H1 (cell line): Measurements from ENCODE around the gene TAS2R50. TPM values are rescaled to one million over a fixed set of nuclear protein-coding genes. Genes with fewer than 3 reads are reported as not detected.

Source experiments
- CTCF ChIA-PET: fragments of 300-600 bp; sonication (Branson Sonifier 250); formaldehyde crosslinking; loops from one replicate; lab custom pipeline; 2021; ENCODE audit not compliant: partially characterized antibody; lab: Charles Lee
- POLR2A ChIA-PET: fragments of 300-600 bp; sonication (Branson Sonifier 250); formaldehyde crosslinking; loops from one replicate; lab custom pipeline; 2021; ENCODE audit warnings: inconsistent platforms; ENCODE audit not compliant: partially characterized antibody; lab: Charles Lee
- DNase-seq, 2 experiments: peaks; one replicate each; pipeline versions ENCODE4 v3.0.0 to v3.0.0-alpha.2; 2010 to 2022; ENCODE audit warnings: low spot score in 2 of 2, low read depth in 1 of 2, mixed read lengths in 1 of 2
- FAIRE-seq: peaks from 2 replicates; lab custom pipeline; 2011; peaks lifted over from hg19 to GRCh38; lab: Jason Lieb, UNC
- H2AFZ ChIP-seq: 2 replicates; pipeline ENCODE4 v1.8.1; 2012; ENCODE audit warnings: low read length, inconsistent platforms
- H2AK5ac ChIP-seq: 2 replicates; pipeline ENCODE4 v1.6.1; 2013; ENCODE audit warnings: low read depth, low read length
- H2BK120ac ChIP-seq: replicated peaks from 2 replicates; pipeline ENCODE3; 2013; ENCODE audit warnings: low read depth, low read length, inconsistent platforms
- H2BK12ac ChIP-seq: 2 replicates; pipeline ENCODE4 v1.6.1; 2013; ENCODE audit warnings: low read depth, low read length
- H2BK15ac ChIP-seq: 2 replicates; pipeline ENCODE4 v1.6.1; 2013; ENCODE audit warnings: low read length
- H2BK20ac ChIP-seq: 2 replicates; pipeline ENCODE4 v1.6.1; 2013; ENCODE audit warnings: low read length
- H2BK5ac ChIP-seq: 2 replicates; pipeline ENCODE4 v1.6.1; 2013; ENCODE audit warnings: low read depth, low read length
- H3K14ac ChIP-seq: 2 replicates; pipeline ENCODE4 v1.6.1; 2013; ENCODE audit warnings: inconsistent platforms; ENCODE audit not compliant: insufficient read length
- H3K18ac ChIP-seq: 2 replicates; pipeline ENCODE4 v1.6.1; 2013; ENCODE audit warnings: low read length; ENCODE audit errors: extremely low read depth
- H3K23ac ChIP-seq: 2 replicates; pipeline ENCODE4 v1.6.1; 2013; ENCODE audit warnings: inconsistent platforms; ENCODE audit not compliant: insufficient read length
- H3K23me2 ChIP-seq: 2 replicates; pipeline ENCODE4 v1.6.1; 2013; ENCODE audit warnings: low read depth, low read length
- H3K27ac ChIP-seq: 2 replicates; pipeline ENCODE4 v1.6.1; 2011; ENCODE audit warnings: low read depth, low read length, inconsistent platforms
- H3K27me3 ChIP-seq, 4 experiments: replicated peaks in 1 of 4; 1 replicate in 1 of 4; 2 replicates in 3 of 4; pipeline versions ENCODE4 v1.6.1 to v1.8.1; 2011 to 2013; ENCODE audit warnings: low read length in 3 of 4, mild to moderate bottlenecking in 3 of 4, inconsistent platforms in 2 of 4, mixed read lengths in 2 of 4, moderate library complexity in 1 of 4; ENCODE audit not compliant: control insufficient read depth in 3 of 4, insufficient read depth in 3 of 4; ENCODE audit errors: extremely low read depth in 1 of 4
- H3K36me3 ChIP-seq, 4 experiments: 2 replicates each; pipeline versions ENCODE4 v1.6.1 to v1.8.1; 2011 to 2013; ENCODE audit warnings: mild to moderate bottlenecking in 4 of 4, low read length in 3 of 4, moderate library complexity in 2 of 4, control low read depth in 1 of 4, inconsistent platforms in 1 of 4; ENCODE audit not compliant: insufficient read depth in 4 of 4, control insufficient read depth in 2 of 4
- H3K4ac ChIP-seq: replicated peaks from 2 replicates; pipeline ENCODE3; 2013; ENCODE audit warnings: low read length, low read depth, mixed read lengths, inconsistent platforms; ENCODE audit not compliant: insufficient read length
- H3K4me1 ChIP-seq, 4 experiments: replicated peaks in 1 of 4; 1 replicate in 1 of 4; 2 replicates in 3 of 4; pipeline versions ENCODE4 v1.6.1 to v1.8.1; 2011 to 2013; ENCODE audit warnings: low read length in 3 of 4, inconsistent platforms in 2 of 4, mixed read lengths in 1 of 4; ENCODE audit not compliant: insufficient read depth in 4 of 4, control insufficient read depth in 3 of 4
- H3K4me2 ChIP-seq, 2 experiments: 2 replicates each; pipeline versions ENCODE4 v1.6.1 to v1.8.1; 2011 to 2013; ENCODE audit warnings: low read depth in 2 of 2, low read length in 2 of 2, control low read depth in 1 of 2, inconsistent platforms in 1 of 2, mild to moderate bottlenecking in 1 of 2; ENCODE audit not compliant: insufficient read depth in 1 of 2
- H3K4me3 ChIP-seq, 4 experiments: fragments of 200-600, 300-600 bp in 1 of 4; sonication (generic), shearing (Covaris generic), sonication (Bioruptor Twin) in 1 of 4; 2 replicates each; pipeline versions ENCODE4 v1.5.1 to v1.8.1; 2011 to 2016; ENCODE audit warnings: low read length in 4 of 4, low read depth in 3 of 4, control low read depth in 2 of 4, inconsistent platforms in 2 of 4, mild to moderate bottlenecking in 2 of 4, mixed read lengths in 1 of 4, moderate library complexity in 1 of 4; ENCODE audit not compliant: insufficient read depth in 2 of 4; ENCODE audit errors: extremely low read depth in 1 of 4
- H3K56ac ChIP-seq: replicated peaks from 2 replicates; pipeline ENCODE3; 2013; ENCODE audit warnings: low read depth, mild to moderate bottlenecking, mixed read lengths, low read length, inconsistent platforms; ENCODE audit not compliant: insufficient read length
- H3K79me1 ChIP-seq: 2 replicates; pipeline ENCODE4 v1.6.1; 2013; ENCODE audit warnings: low read depth, low read length, control low read depth
- H3K79me2 ChIP-seq, 2 experiments: 2 replicates each; pipeline versions ENCODE4 v1.6.1 to v1.8.1; 2012 to 2013; ENCODE audit warnings: low read length in 2 of 2, mild to moderate bottlenecking in 2 of 2, inconsistent platforms in 1 of 2; ENCODE audit not compliant: insufficient read depth in 2 of 2, control insufficient read depth in 1 of 2
- H3K9ac ChIP-seq, 4 experiments: replicated peaks in 1 of 4; 1 replicate in 1 of 4; 2 replicates in 3 of 4; pipeline versions ENCODE4 v1.6.1 to v1.8.1; 2011 to 2013; ENCODE audit warnings: low read depth in 3 of 4, low read length in 3 of 4, control low read depth in 2 of 4, mild to moderate bottlenecking in 2 of 4, moderate library complexity in 2 of 4, inconsistent platforms in 1 of 4; ENCODE audit errors: extremely low read depth in 1 of 4
- H3K9me3 ChIP-seq, 2 experiments: 2 replicates each; pipeline versions ENCODE4 v1.6.1 to v1.8.1; 2012 to 2013; ENCODE audit warnings: mild to moderate bottlenecking in 2 of 2, moderate library complexity in 2 of 2, control low read depth in 1 of 2, inconsistent platforms in 1 of 2, low read depth in 1 of 2, low read length in 1 of 2, mixed read lengths in 1 of 2; ENCODE audit not compliant: insufficient read depth in 2 of 2
- H4K20me1 ChIP-seq, 2 experiments: replicated peaks in 1 of 2; 2 replicates each; pipeline versions ENCODE3 to v1.8.1; 2011 to 2013; ENCODE audit warnings: inconsistent platforms in 2 of 2, low read length in 2 of 2, mild to moderate bottlenecking in 1 of 2; ENCODE audit not compliant: insufficient read depth in 2 of 2, control insufficient read depth in 1 of 2
- H4K5ac ChIP-seq: 2 replicates; pipeline ENCODE4 v1.6.1; 2013; ENCODE audit warnings: low read length, low read depth, mixed read lengths, inconsistent platforms; ENCODE audit not compliant: insufficient read length
- H4K8ac ChIP-seq: 2 replicates; pipeline ENCODE4 v1.8.0; 2013; ENCODE audit warnings: mild to moderate bottlenecking, moderate library complexity, low read length, inconsistent platforms; ENCODE audit not compliant: insufficient read depth; ENCODE audit errors: extremely low read depth
- H4K91ac ChIP-seq: replicated peaks from 2 replicates; pipeline ENCODE3; 2013; ENCODE audit warnings: low read length, mixed read lengths, inconsistent platforms; ENCODE audit not compliant: insufficient read length
- CBX5 ChIP-seq: fragments of 300-800, 300-1000 bp; sonication (generic); IDR thresholded peaks from 2 replicates; pipeline ENCODE4 v1.7.1; 2016; ENCODE audit warnings: antibody characterized with exemption, low read length, low read depth
- GABPA ChIP-seq: IDR thresholded peaks from 2 replicates; pipeline ENCODE4 v1.6.1; 2011; ENCODE audit warnings: mild to moderate bottlenecking, low read length, moderate library complexity, borderline replicate concordance; ENCODE audit not compliant: insufficient read depth
- HDAC2 ChIP-seq, 2 experiments: fragments of 300-600 bp in 1 of 2; sonication (generic) in 1 of 2; IDR thresholded peaks; 2 replicates each; pipeline ENCODE4 v1.6.1; 2011 to 2012; ENCODE audit warnings: low read depth in 2 of 2, low read length in 2 of 2, mild to moderate bottlenecking in 2 of 2, moderate library complexity in 2 of 2, borderline replicate concordance in 1 of 2, inconsistent platforms in 1 of 2
- KDM4A ChIP-seq: IDR thresholded peaks from one replicate; pipeline ENCODE4 v1.7.1; 2012; ENCODE audit warnings: low read depth, mild to moderate bottlenecking, moderate library complexity, low read length, inconsistent platforms; ENCODE audit not compliant: severe bottlenecking
- POLR2A ChIP-seq, 2 experiments: IDR thresholded peaks; 1 replicate in 1 of 2; 2 replicates in 1 of 2; pipeline ENCODE4 v1.6.1; 2011; ENCODE audit warnings: low read depth in 2 of 2, low read length in 2 of 2, mild to moderate bottlenecking in 2 of 2; ENCODE audit errors: control extremely low read depth in 1 of 2
- POU5F1 ChIP-seq: IDR thresholded peaks from 2 replicates; pipeline ENCODE4 v1.6.1; 2011; ENCODE audit warnings: low read depth, mild to moderate bottlenecking, low read length, moderate library complexity
- RXRA ChIP-seq: IDR thresholded peaks from 2 replicates; pipeline ENCODE4 v1.6.1; 2011; ENCODE audit warnings: low read depth, mild to moderate bottlenecking, low read length, moderate library complexity; ENCODE audit not compliant: insufficient read depth
- SP2 ChIP-seq: IDR thresholded peaks from 2 replicates; pipeline ENCODE4 v1.6.1; 2012; ENCODE audit warnings: mild to moderate bottlenecking, low read length, inconsistent platforms
- SUZ12 ChIP-seq: fragments of 200-600 bp; sonication (generic); IDR thresholded peaks from 2 replicates; pipeline ENCODE4 v1.6.1; 2012; ENCODE audit warnings: mild to moderate bottlenecking, inconsistent platforms, low read length, moderate library complexity, mixed read lengths
- TAF7 ChIP-seq: optimal IDR thresholded peaks from 2 replicates; pipeline ENCODE3; 2011; ENCODE audit warnings: low read depth, mild to moderate bottlenecking, inconsistent platforms, low read length, moderate library complexity, borderline replicate concordance
- TCF12 ChIP-seq: IDR thresholded peaks from 2 replicates; pipeline ENCODE4 v1.6.1; 2011; ENCODE audit warnings: low read depth, mild to moderate bottlenecking, low read length
- YY1 ChIP-seq: IDR thresholded peaks from 2 replicates; pipeline ENCODE4 v1.6.1; 2011; ENCODE audit warnings: low read depth, mild to moderate bottlenecking, low read length
- polyA plus RNA-seq, 7 experiments: library from polyadenylated mRNA; depleted of rRNA in 3 of 7; stranded (reverse) in 5 of 7; unstranded in 2 of 7; fragments of >200 nt in 5 of 7; fragments of 200-250 nt in 2 of 7; gene quantifications; 1 replicate in 5 of 7; 2 replicates in 1 of 7; 4 replicates in 1 of 7; pipeline versions ENCODE4 v1.2.1 to v1.2.3, GENCODE V29; 2011 to 2013; ENCODE audit warnings: missing spikeins in 2 of 7, mixed read lengths in 2 of 7
- total RNA-seq: library from RNA; stranded (reverse); fragmentation: NEBNext Ultra II Directional; extraction: Animal tissue kit (Norgen Biotek cat#: 25700); gene quantifications from 2 replicates; pipeline ENCODE4 v1.2.1, GENCODE V29; 2021

TAS2R50 gene
- total and polyA plus RNA-seq, 2 of the 8 experiments (the other 6 are each of a cell fraction or from before 2014, with no cell fraction given): 0.11 to 0.50 TPM

DNA sequence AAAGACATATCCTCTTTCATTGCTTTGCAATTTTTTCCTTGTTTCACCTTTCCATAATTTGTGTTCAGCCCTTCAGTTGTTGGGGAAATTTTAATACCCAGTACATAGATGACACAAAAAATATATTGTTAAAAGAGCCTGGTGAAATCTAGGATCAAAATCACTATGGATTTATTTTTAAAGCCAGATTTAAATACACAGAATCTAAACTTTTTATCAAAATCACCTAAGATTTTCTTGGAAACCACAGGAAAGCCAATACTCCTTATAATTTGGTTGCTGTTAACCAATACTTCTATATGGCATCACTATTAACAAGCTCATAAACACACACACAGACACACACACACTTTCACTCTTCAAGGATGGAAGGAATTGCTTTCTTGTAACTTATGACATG, 11.5 kb upstream of the TAS2R50 start, which contains the start of gene TAS2R20:
Gene TAS2R20 (minus strand): TSS at position 101 of the 400 bp plus-strand sequence. CDS start 429 bp downstream, outside the sequence.
- Histone ChIP-seq H3K14ac (no peak within 1 kb of the TSS), H3K79me1 (no peaks in the 10 kb centered on the region), H3K36me3 (no peaks in the 10 kb centered on the region), H2BK5ac (no peak within 1 kb of the TSS), H3K56ac (no peak within 1 kb of the TSS), H3K4me1 (no peaks in the 10 kb centered on the region), H4K20me1 (peaks cover 0 to 3% of the 10 kb centered on the region in 2 experiments), H4K91ac (no peak within 1 kb of the TSS), H2BK15ac (no peak within 1 kb of the TSS), H3K27me3 (no peaks in the 10 kb centered on the region), H3K4me3 (no peak within 1 kb of the TSS), H3K4ac (no peak within 1 kb of the TSS), H2BK12ac (no peak within 1 kb of the TSS), H3K4me2 (no peak within 1 kb of the TSS), H2AFZ (no peak within 1 kb of the TSS), H4K5ac (no peak within 1 kb of the TSS), H2BK20ac (no peak within 1 kb of the TSS), H2AK5ac (no peak within 1 kb of the TSS), H3K23ac (no peak within 1 kb of the TSS), H3K27ac (no peak within 1 kb of the TSS), H4K8ac (no peak within 1 kb of the TSS), H3K9me3 (no peaks in the 10 kb centered on the region), H2BK120ac (no peak within 1 kb of the TSS), H3K18ac (no peak within 1 kb of the TSS), H3K9ac (no peak within 1 kb of the TSS), H3K23me2 (no peaks in the 10 kb centered on the region), H3K79me2 (no peaks in the 10 kb centered on the region)
- ChIA-PET POLR2A (no interaction called here), CTCF (interaction anchor here (1.4 to 1.7 kb wide), 2 partner anchors 9 to 27 kb away, joined by 3 to 5 read pairs; no protein-coding TSS in a partner anchor)
- TF ChIP-seq YY1 (no peak), HDAC2 (IDR thresholded peaks at IDR 0.05; ENCODE audit: borderline replicate concordance in 1 of 2, low read depth in 2 of 2, low read length in 2 of 2) (no peak), RXRA (no peak), GABPA (no peak), TCF12 (no peak), KDM4A (no peak), SP2 (no peak), CBX5 (no peak), POU5F1 (no peak), SUZ12 (no peak), POLR2A (IDR thresholded peaks at IDR 0.05; ENCODE audit: control extremely low read depth in 1 of 2, low read depth in 2 of 2, low read length in 2 of 2) (no peak), TAF7 (no peak)
- FAIRE-seq (no peak), DNase-seq (no peak)
